Activated T-cell treated with anti-CD3 and anti-CD28 coated beads, Interleukin-2, amount 50 U/mL, for 24 hours (primary cell): Measurements from ENCODE around the gene MGRN1.

Source experiments
- DNase-seq: peaks from one replicate; pipeline ENCODE4 v3.0.0-alpha.2; 2020
- H3K27ac Mint-ChIP-seq: 2 replicates; pipeline ENCODE4 v1.8.0; 2020; ENCODE audit warnings: mild to moderate bottlenecking, mixed read lengths
- H3K27me3 Mint-ChIP-seq: 2 replicates; pipeline ENCODE4 v1.8.0; 2020; ENCODE audit warnings: mixed read lengths
- H3K36me3 Mint-ChIP-seq: 2 replicates; pipeline ENCODE4 v1.8.0; 2020; ENCODE audit warnings: low read depth, mixed read lengths
- H3K4me1 Mint-ChIP-seq: 2 replicates; pipeline ENCODE4 v1.8.0; 2020; ENCODE audit warnings: low read depth, mixed read lengths
- H3K4me3 Mint-ChIP-seq: 2 replicates; pipeline ENCODE4 v1.8.0; 2020; ENCODE audit warnings: mild to moderate bottlenecking, moderate library complexity, mixed read lengths
- H3K9me3 Mint-ChIP-seq: 2 replicates; pipeline ENCODE4 v1.8.0; 2020; ENCODE audit warnings: mixed read lengths

MGRN1 gene

DNA sequence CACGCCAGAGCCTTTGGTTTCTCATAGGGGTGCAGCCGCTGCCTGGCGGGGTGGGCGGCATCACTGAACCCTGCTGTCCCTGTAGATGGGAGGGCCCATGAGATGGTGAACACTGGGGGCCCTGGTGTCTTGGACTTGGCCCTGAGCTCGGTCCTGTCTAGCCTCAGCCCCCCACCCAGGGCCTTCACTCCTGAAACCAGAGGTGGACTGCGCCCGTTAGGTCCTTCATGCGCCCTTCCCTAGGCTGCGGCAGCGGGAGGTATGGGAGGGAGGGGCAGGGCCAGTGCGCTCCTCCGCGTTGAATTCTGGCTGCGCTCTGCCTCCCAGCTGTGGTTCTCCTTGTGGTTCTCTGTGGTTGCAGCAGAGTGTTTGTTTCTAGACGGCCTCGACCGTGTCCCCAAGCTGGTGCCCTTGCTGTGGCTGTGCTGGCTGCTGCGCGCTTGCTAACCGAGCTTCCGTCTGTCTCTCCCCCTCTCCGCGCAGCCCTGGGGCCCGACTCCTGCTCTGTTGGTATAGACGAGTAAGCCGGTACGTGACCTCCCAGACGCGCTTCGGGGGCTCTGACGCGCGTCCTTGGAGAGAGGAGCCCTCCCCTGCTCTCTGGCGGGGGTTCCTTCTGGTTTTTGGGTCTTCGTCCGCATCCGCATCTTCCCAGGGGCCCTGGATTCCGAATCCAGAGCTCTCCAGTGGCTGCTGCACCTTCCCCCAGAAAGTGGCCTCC, 61.3 kb downstream of the MGRN1 start:
- peaks cover 8% of the 10 kb centered on the region for H3K4me1 Mint-ChIP-seq
- H3K9me3 Mint-ChIP-seq = no peaks in the 10 kb centered on the region
- no peak for DNase-seq
- no peaks in the 10 kb centered on the region for H3K27me3 Mint-ChIP-seq
- H3K27ac Mint-ChIP-seq = peak overlapping the region; percentile 40
- H3K4me3 Mint-ChIP-seq = no peak overlapping the region
- H3K36me3 Mint-ChIP-seq = peaks cover 64% of the 10 kb centered on the region

DNA sequence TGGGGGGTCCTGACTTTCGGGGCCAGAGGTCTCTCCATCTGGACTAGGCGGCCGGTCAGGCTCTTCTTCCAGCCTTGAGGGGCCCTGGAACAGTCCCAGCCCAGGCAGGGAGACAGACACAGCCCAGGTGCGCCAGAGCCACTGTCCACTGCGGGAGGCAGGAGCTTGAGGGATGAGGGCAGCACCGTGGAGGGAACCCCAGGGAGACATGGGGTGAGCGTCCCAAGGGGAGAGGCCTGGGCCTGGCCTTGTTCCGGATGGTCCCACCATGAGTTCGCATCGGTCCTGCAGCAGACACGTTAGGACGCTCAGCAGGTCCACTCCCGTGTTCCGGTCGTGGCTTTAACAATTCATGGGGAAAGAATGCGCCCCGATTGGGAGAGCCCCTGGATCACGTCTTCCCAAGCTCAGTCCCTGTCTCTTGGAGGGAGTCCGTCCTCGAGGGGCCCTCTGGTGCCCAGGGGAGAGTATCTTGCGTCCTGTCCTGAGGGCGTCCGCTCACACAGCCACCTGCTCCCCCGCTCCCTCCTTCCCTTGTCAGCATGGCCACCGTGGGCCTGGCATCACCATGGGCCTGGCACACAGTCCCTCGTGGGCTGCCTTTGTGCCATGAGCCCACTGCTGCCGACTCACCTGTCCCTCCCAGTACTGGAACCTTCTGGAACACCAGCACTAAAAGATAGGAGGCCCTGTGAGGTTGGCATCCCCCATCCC, 62.0 kb downstream of the MGRN1 start:
- Mint-ChIP-seq H3K9me3 (no peaks in the 10 kb centered on the region), H3K4me3 (no peak overlapping the region), H3K27me3 (no peaks in the 10 kb centered on the region), H3K27ac (no peak overlapping the region), H3K36me3 (peaks cover 61% of the 10 kb centered on the region), H3K4me1 (peaks cover 4% of the 10 kb centered on the region)
- DNase-seq = no peak

DNA sequence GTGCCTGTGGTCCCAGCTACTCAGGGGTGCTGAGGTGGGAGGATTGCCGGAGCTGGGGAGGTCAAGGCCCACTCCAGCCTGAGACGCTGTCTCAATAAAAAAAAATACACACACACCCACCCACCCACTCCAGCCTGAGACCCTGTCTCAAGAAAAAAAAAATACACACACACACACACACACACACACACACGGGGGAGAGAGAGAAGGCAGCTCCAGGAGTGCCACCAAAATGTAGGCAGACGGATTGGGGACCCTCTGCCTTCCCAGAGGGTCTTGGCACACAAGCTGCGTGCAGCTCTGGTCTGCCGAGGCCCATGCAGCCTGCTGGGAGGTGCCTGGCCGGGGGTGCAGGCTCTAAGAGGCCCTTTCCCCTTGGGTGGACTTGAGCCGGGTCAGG, 62.8 kb downstream of the MGRN1 start:
- no peak for DNase-seq
- Mint-ChIP-seq H3K4me3 (no peak overlapping the region), H3K9me3 (no peaks in the 10 kb centered on the region), H3K27me3 (no peaks in the 10 kb centered on the region), H3K4me1 (peaks cover 5% of the 10 kb centered on the region), H3K36me3 (peaks cover 54% of the 10 kb centered on the region), H3K27ac (peak overlapping the region; percentile 37)

DNA sequence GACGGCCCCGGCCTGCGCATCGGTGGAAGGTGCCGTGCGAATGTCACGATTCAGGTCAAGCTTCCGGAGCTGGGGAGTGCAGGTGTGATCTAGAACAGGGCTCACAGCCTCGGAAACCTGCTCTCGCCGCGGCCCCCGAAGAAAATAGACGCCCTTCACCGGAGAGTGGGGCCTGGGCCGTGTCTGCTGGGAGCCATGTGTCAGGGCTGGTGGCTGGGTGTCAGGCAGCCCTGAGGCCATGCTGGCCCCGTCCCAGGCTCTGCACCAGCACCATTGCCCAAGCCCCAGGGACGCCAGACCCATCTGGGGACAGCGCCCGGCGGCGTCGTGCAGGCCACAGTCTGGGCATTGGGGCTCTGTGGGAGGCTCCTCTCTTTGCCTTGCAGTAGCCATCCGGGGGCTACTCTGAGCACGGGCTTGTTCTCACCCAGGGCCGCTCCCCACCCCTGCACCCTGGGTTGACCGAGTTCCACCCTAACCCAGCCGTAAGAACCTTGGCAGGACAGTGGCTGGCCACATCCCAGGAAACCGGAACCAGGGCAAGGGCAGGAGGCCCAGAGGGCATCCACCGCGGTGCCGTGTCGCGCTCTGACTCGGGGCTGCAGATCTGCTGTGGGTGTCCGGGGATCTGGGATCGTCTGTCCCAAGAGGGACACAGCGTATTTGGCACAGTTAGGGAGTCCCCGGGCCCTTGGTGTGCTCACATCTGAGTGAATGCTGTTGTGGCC, 63.5 kb downstream of the MGRN1 start:
- DNase-seq = no peak
- Mint-ChIP-seq H3K27me3 (no peaks in the 10 kb centered on the region), H3K4me1 (peaks cover 8% of the 10 kb centered on the region), H3K27ac (peak overlapping the region; percentile 37), H3K4me3 (no peak overlapping the region), H3K9me3 (no peaks in the 10 kb centered on the region), H3K36me3 (peaks cover 52% of the 10 kb centered on the region)

GRCh38 chr16:4688674-4689045, 64.0 kb downstream of the MGRN1 start:
- H3K4me3 Mint-ChIP-seq = no peak overlapping the region
- H3K27ac Mint-ChIP-seq = no peak overlapping the region
- H3K27me3 Mint-ChIP-seq = no peaks in the 10 kb centered on the region
- no peak for DNase-seq
- peaks cover 10% of the 10 kb centered on the region for H3K4me1 Mint-ChIP-seq
- H3K9me3 Mint-ChIP-seq = no peaks in the 10 kb centered on the region
- H3K36me3 Mint-ChIP-seq = peaks cover 48% of the 10 kb centered on the region

- Mint-ChIP-seq H3K27me3 (no peaks in the 10 kb centered on the region), H3K36me3 (peaks cover 47% of the 10 kb centered on the region)
- no peak for DNase-seq
Observed at GRCh38 chr16:4689091-4689671, 64.6 kb downstream of the MGRN1 start.

GRCh38 chr16:4689864-4690704, 65.5 kb downstream of the MGRN1 start:
- Mint-ChIP-seq H3K27me3 (no peaks in the 10 kb centered on the region), H3K36me3 (peaks cover 41% of the 10 kb centered on the region), H3K27ac (peak overlapping the region; percentile 33), H3K4me1 (peaks cover 14% of the 10 kb centered on the region), H3K4me3 (no peak overlapping the region), H3K9me3 (no peaks in the 10 kb centered on the region)
- no peak for DNase-seq

More at GRCh38 chr16:4689091-4689671, 64.6 kb downstream of the MGRN1 start:
- Mint-ChIP-seq H3K4me3 (no peak overlapping the region), H3K9me3 (no peaks in the 10 kb centered on the region), H3K4me1 (peaks cover 10% of the 10 kb centered on the region), H3K27ac (no peak overlapping the region)

- peak; percentile 31 for DNase-seq
- Mint-ChIP-seq H3K9me3 (no peaks in the 10 kb centered on the region), H3K36me3 (peaks cover 42% of the 10 kb centered on the region), H3K27me3 (no peaks in the 10 kb centered on the region), H3K4me3 (no peak overlapping the region), H3K27ac (peak overlapping the region; percentile 58), H3K4me1 (peaks cover 20% of the 10 kb centered on the region)
Observed at GRCh38 chr16:4690946-4691665, 66.5 kb downstream of the MGRN1 start.

GRCh38 chr16:4691666-4692412, 67.2 kb downstream of the MGRN1 start:
- no peaks in the 10 kb centered on the region for H3K9me3 Mint-ChIP-seq
- H3K4me1 Mint-ChIP-seq = peaks cover 20% of the 10 kb centered on the region
- peak; percentile 32 for DNase-seq
- H3K4me3 Mint-ChIP-seq = peak overlapping the region; percentile 82
- no peaks in the 10 kb centered on the region for H3K27me3 Mint-ChIP-seq
- H3K27ac Mint-ChIP-seq = peak overlapping the region; percentile 91
- peaks cover 43% of the 10 kb centered on the region for H3K36me3 Mint-ChIP-seq

GRCh38 chr16:4692460-4693295, 68.1 kb downstream of the MGRN1 start:
- Mint-ChIP-seq H3K36me3 (peaks cover 41% of the 10 kb centered on the region), H3K4me3 (peak overlapping the region; percentile 82), H3K9me3 (no peaks in the 10 kb centered on the region), H3K4me1 (peaks cover 20% of the 10 kb centered on the region), H3K27ac (peak overlapping the region; percentile 91), H3K27me3 (no peaks in the 10 kb centered on the region)
- peak; percentile 61 for DNase-seq

DNA sequence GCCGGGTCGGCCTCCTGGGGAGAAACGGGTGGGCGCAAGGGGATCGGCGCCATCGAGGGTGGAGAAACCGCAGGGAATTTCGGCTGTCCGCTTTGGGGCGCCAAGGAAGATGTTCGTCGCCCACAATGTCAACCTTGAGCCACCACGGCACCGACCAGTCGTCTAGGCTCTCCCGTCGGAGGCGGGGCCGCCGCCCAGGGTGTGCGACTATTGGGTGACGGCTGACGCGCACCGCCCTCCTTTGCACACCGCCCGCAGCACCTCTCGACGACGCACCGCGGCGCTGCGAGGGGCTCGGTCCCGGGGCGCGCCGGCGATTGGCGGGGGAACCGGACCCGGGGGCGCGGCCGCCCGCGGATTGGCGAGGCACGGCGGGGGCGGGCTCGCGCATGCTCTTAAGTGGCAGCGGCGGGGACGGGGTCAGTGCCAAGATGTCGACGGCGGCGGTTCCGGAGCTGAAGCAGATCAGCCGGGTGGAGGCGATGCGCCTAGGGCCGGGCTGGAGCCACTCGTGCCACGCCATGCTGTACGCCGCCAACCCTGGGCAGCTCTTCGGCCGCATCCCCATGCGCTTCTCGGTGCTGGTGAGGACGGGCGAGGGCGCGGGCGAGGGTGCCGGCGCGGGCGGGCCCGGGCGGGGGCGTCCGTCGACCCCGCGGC, 68.8 kb downstream of the MGRN1 start, which contains the start of gene NUDT16L1:
NUDT16L1 (plus strand) TSS at position 267 of the 660 bp plus-strand sequence; CDS start at position 432, 165 bp downstream.
- peak within 1 kb of the TSS; percentile 91 for H3K27ac Mint-ChIP-seq
- peak; percentile 98 for DNase-seq
- H3K4me3 Mint-ChIP-seq = peak within 1 kb of the TSS; percentile 82
- H3K36me3 Mint-ChIP-seq = peaks cover 41% of the 10 kb centered on the region
- H3K9me3 Mint-ChIP-seq = no peaks in the 10 kb centered on the region
- no peaks in the 10 kb centered on the region for H3K27me3 Mint-ChIP-seq
- peaks cover 20% of the 10 kb centered on the region for H3K4me1 Mint-ChIP-seq
